HG03354 (cell line): ENCODE measurements around the gene ADRA1B.
"Not testable (repeated sequence)": the region's sequence is repeated elsewhere in the genome, so short reads cannot be mapped to it uniquely, and the experiment has no call there.

Source experiments
- ATAC-seq: cut with Tn5 transposase; IDR thresholded peaks from one replicate; pipeline ENCODE4 v1.9.1; 2021; ENCODE audit warnings: mild to moderate bottlenecking; ENCODE audit not compliant: unreplicated experiment, poor library complexity, severe bottlenecking

Gene ADRA1B

GRCh38 chr5:159993194-159993593 is 76.9 kb downstream of the ADRA1B start:
- ATAC-seq = no peak

GRCh38 chr5:159995907-159996306 is 79.6 kb downstream of the ADRA1B start:
- no peak for ATAC-seq

DNA sequence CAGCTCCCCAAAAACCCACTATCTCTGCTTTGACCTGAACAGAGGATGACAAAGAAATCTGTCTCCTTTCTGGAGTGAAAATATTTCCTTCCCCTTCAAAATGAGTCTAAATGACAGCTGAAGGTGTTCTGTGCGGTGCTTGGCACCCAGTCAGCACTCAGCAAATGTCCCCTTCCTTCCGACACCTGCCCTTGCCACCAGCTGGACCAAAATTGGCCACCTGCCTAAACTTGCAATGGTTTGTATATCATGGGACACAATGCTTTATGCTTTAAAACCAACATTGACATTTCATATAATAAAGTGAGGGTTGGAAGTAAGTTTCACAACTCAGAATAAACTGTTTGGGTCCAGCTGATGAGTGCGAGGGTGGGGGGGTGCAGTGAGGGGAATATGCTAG is 85.2 kb downstream of the ADRA1B start:
- no peak for ATAC-seq

- ATAC-seq = no peak
These were observed 91.2 kb downstream of the ADRA1B start for GRCh38 chr5:160007514-160007913.

GRCh38 chr5:160008529-160008876 is 92.2 kb downstream of the ADRA1B start:
- not testable (repeated sequence) for ATAC-seq

DNA sequence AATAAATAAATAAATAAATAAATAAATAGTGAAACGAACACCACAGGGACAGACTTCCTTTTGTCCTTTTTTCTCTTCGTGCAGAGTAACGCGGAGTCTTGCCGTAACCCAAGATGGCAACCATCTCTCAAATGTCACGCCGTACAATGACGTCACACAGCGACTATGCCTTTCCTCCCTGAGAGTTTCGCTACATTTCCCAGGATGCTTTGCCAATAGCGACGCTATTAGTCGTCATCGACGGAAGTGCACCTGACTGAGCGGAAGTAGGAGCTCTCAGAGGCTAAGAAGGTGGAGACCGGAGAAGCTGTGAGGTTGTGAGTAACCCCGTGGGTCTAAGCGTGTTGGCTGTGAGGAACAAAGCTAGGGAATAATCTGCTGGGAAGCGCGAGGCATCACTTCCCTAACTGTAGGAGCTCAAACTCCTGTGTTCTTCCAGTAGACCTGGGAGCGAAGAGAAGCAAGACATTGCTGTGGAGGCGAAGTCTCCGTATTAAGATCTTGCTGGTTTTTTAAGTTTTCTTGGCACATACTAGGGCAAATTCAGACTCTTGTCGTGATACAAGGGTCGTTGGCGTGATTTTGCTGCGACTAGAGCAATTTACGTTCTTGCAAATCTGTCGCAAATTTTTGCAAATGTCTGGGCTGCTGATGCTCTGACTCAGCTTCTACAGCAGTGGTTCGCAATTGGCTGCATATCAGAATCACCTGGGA is 92.8 kb downstream of the ADRA1B start, which contains the start of gene TTC1:
TTC1 (plus strand) TSS at position 263 of the 714 bp plus-strand sequence. CDS start 1,390 bp downstream, outside the sequence.
- peak; percentile 100 for ATAC-seq

DNA sequence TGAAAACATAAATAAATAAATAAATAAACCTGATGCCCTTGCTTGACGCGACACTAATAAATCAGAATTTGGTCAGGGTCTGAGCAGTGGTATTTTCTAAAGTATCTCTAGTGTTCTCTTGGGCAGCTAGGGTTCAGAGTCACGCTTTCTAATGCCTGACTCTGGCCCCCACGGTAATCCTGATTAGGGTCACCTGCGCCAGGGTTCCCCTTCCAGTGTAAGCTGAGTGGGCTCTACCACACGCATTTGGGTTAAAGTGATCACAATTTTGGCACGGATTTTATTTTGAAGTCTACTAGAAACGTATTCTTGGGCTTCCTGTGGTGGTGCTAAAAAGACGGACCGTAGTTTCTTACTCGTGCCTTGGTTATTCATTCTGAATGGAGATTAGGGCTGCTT is 93.3 kb downstream of the ADRA1B start:
- peak; percentile 20 for ATAC-seq

DNA sequence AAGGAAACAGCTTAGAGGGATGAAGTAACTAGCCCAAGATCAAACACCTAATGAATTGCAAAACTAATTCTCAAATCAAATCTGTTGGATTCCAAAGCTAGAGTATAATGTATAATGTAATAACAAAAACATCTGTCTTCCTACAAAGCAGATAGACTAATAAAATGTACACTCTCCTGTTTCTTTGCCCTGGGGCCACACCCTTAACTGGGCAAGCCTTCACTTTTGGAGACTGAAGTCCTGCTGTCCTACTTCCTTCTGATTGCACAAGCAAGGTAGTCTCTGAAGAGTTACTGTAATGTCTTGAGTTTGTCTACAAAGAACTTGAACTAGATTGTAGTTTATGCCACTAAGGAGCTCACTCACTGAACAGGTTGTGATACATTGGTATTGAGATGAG is 95.2 kb downstream of the ADRA1B start:
- ATAC-seq = no peak

- ATAC-seq = not testable (repeated sequence)
These were observed 97.9 kb downstream of the ADRA1B start for GRCh38 chr5:160014197-160014596.

DNA sequence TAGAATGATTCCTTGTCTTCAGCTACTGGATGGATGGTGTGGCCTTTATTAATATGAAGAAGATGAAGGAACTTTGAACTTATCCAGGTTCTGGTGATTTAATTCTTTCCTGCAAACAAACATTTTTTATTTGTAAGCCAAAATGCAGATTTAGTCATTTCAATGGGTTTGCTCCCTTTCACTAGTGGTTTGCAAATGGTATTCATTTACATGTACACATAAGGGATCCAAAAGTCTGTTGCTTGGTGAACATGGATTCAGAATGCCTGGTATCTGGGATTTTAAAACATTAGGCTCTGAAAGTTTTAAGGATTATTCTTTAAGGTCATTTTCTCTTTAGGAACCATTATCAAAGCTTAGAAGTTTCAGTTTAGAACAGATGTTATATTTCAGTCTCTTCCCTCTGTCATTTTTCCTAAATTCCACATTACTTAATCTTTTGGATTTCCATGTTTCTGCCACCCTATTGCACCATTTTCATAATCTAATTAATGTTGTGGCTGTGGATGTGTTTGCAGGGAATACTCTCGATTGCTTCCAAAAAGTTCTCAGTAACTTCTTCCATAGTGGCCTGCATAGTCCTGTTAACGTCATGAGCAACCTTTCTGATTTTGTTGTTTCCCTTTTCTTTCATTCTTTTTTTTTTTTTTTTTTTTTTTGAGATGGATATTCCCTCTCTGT is 102.8 kb downstream of the ADRA1B start:
- no peak for ATAC-seq

DNA sequence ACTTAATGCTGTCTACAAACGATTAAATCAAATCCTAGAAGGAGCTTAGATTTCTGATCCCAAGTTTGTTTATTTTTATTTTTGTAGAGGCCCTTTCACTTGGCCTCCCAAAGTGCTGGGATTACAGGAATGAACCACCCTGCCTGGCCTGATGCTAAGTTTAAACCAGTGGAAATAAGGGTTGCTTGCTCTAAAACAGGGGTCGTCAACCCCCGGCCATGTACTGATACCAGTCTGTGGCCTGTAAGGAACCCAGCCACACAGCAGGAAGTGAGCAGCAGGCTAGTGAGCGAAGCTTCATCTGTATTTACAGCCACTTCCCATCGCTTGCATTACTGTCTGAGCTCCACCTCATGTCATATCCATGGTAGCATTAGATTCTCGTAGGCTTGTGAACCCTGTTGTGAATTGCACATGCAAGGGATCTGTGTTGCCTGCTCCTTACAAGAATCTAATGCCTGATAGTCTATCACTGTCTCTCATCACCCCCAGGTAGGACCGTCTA is 104.0 kb downstream of the ADRA1B start:
- ATAC-seq = no peak

DNA sequence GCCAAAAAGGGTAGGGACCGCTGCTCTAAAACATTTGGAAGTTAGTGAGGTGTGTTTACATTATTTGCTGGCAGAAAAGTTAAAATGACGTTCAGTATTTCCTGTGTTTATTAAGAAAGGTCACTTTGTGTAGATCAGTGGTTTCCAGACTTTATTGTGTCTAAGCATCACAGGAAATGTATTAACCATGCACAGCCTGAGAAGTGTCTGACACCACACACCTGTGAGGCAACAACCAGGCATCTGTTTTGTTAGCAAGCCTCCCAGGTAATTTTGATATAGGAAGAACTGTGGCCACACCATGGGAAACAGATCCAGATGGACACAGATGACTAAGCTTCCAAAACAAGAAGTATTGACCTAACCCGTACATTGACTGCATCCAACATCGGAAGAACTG is 104.7 kb downstream of the ADRA1B start:
- ATAC-seq = no peak

DNA sequence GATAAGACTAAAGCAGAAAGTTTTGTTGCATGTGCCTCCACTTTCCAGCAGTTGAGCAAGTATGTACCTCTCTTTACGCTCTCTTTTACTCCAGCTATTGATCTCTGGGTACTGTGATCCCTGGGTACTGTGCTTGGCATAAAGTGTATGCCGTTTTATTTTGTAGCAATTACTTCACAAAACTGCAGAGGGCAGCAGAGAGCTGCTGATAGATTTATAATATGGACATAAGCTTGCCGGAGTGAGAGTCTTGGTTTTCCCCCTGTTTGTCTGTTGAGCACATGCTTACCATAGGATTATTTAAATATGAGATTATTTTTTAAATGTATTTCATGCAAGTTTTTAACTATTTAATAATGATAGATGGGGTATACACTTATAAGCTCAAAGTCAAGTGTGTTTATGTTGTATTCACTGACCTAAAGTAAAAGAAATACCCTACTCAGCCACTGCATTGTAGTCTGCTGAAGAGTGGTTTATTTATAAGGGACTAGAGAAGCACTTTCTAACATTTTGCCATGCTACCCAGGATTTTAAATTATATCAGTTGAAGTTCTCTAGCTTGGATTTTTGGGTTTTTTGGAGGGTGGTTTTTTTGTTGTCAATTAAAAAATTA is 105.7 kb downstream of the ADRA1B start:
- peak; percentile 94 for ATAC-seq
